IPS-20b (cell line): Measurements from ENCODE around the gene THUMPD3.

Source experiments
- H3K27ac ChIP-seq: one replicate; pipeline ENCODE4 v1.5.1; 2013; ENCODE audit warnings: low read length
- H3K27me3 ChIP-seq: 2 replicates; pipeline ENCODE4 v1.6.1; 2013; ENCODE audit warnings: mild to moderate bottlenecking, low read length, inconsistent platforms; ENCODE audit not compliant: insufficient read depth
- H3K36me3 ChIP-seq: 2 replicates; pipeline ENCODE4 v1.6.1; 2013; ENCODE audit warnings: low read depth, mild to moderate bottlenecking, inconsistent platforms, low read length, moderate library complexity; ENCODE audit not compliant: insufficient read depth
- H3K4me1 ChIP-seq: 2 replicates; pipeline ENCODE4 v1.6.1; 2013; ENCODE audit warnings: mild to moderate bottlenecking, control low read depth, inconsistent platforms, low read length, moderate library complexity; ENCODE audit not compliant: insufficient read depth
- H3K4me3 ChIP-seq: 2 replicates; pipeline ENCODE4 v1.5.1; 2013; ENCODE audit warnings: mild to moderate bottlenecking, low read length, inconsistent platforms
- H3K9ac ChIP-seq: 2 replicates; pipeline ENCODE4 v1.6.1; 2013; ENCODE audit warnings: low read depth, mild to moderate bottlenecking, inconsistent platforms, low read length, moderate library complexity
- H3K9me3 ChIP-seq: 2 replicates; pipeline ENCODE4 v1.6.1; 2013; ENCODE audit warnings: mild to moderate bottlenecking, low read depth, low read length, inconsistent platforms; ENCODE audit not compliant: insufficient read depth

Gene THUMPD3

GRCh38 chr3:9401986-9402385, 39.1 kb downstream of the THUMPD3 start:
- H3K4me3 ChIP-seq: peak overlapping the region; percentile 98
- no peaks in the 10 kb centered on the region for H3K36me3 ChIP-seq
- no peaks in the 10 kb centered on the region for H3K27me3 ChIP-seq
- H3K9ac ChIP-seq: peak overlapping the region; percentile 42; the same call in 1 of the 2 replicates
- peaks cover 51% of the 10 kb centered on the region for H3K4me1 ChIP-seq
- no peak overlapping the region for H3K27ac ChIP-seq
- H3K9me3 ChIP-seq: no peaks in the 10 kb centered on the region

- Histone ChIP-seq H3K27me3 (no peaks in the 10 kb centered on the region), H3K27ac (no peak overlapping the region), H3K4me1 (peaks cover 51% of the 10 kb centered on the region), H3K9me3 (no peaks in the 10 kb centered on the region), H3K9ac (peak overlapping the region; percentile 42; the same call in 1 of the 2 replicates), H3K36me3 (no peaks in the 10 kb centered on the region), H3K4me3 (peak overlapping the region; percentile 98)
Measured at GRCh38 chr3:9402410-9403228, 39.8 kb downstream of the THUMPD3 start.

- peaks cover 51% of the 10 kb centered on the region for H3K4me1 ChIP-seq
- H3K27ac ChIP-seq: peak overlapping the region; percentile 0
- H3K9me3 ChIP-seq: no peaks in the 10 kb centered on the region
- peak overlapping the region; percentile 42; the same call in 1 of the 2 replicates for H3K9ac ChIP-seq
- no peaks in the 10 kb centered on the region for H3K27me3 ChIP-seq
- no peaks in the 10 kb centered on the region for H3K36me3 ChIP-seq
- peak overlapping the region; percentile 98 for H3K4me3 ChIP-seq
Measured at GRCh38 chr3:9403463-9403862, 40.6 kb downstream of the THUMPD3 start.

- H3K4me1 ChIP-seq: peaks cover 51% of the 10 kb centered on the region
- no peaks in the 10 kb centered on the region for H3K36me3 ChIP-seq
- no peak overlapping the region for H3K27ac ChIP-seq
- no peaks in the 10 kb centered on the region for H3K9me3 ChIP-seq
- H3K27me3 ChIP-seq: no peaks in the 10 kb centered on the region
- H3K4me3 ChIP-seq: peak overlapping the region; percentile 28
- H3K9ac ChIP-seq: peak overlapping the region; percentile 42; the same call in 1 of the 2 replicates
Measured at GRCh38 chr3:9404680-9405079, 41.8 kb downstream of the THUMPD3 start.

GRCh38 chr3:9405756-9406155, 42.9 kb downstream of the THUMPD3 start:
- Histone ChIP-seq H3K27ac (no peak overlapping the region), H3K4me1 (peaks cover 54% of the 10 kb centered on the region), H3K9ac (no peak overlapping the region)

GRCh38 chr3:9406856-9407626, 44.2 kb downstream of the THUMPD3 start:
- Histone ChIP-seq H3K27ac (no peak overlapping the region), H3K9ac (no peak overlapping the region), H3K9me3 (no peaks in the 10 kb centered on the region), H3K36me3 (no peaks in the 10 kb centered on the region), H3K4me1 (peaks cover 41% of the 10 kb centered on the region), H3K4me3 (no peak overlapping the region), H3K27me3 (no peaks in the 10 kb centered on the region)

More at GRCh38 chr3:9405756-9406155, 42.9 kb downstream of the THUMPD3 start:
- no peak overlapping the region for H3K4me3 ChIP-seq
- H3K9me3 ChIP-seq: no peaks in the 10 kb centered on the region
- no peaks in the 10 kb centered on the region for H3K27me3 ChIP-seq
- H3K36me3 ChIP-seq: no peaks in the 10 kb centered on the region

GRCh38 chr3:9408061-9408460, 45.2 kb downstream of the THUMPD3 start:
- Histone ChIP-seq H3K27ac (no peak overlapping the region), H3K4me3 (no peak overlapping the region), H3K9me3 (no peaks in the 10 kb centered on the region), H3K27me3 (no peaks in the 10 kb centered on the region), H3K36me3 (no peaks in the 10 kb centered on the region), H3K9ac (no peak overlapping the region), H3K4me1 (peaks cover 35% of the 10 kb centered on the region)

- no peak overlapping the region for H3K9ac ChIP-seq
- no peak overlapping the region for H3K27ac ChIP-seq
- H3K27me3 ChIP-seq: no peaks in the 10 kb centered on the region
- no peaks in the 10 kb centered on the region for H3K36me3 ChIP-seq
- peaks cover 30% of the 10 kb centered on the region for H3K4me1 ChIP-seq
- no peaks in the 10 kb centered on the region for H3K9me3 ChIP-seq
- no peak overlapping the region for H3K4me3 ChIP-seq
Measured at GRCh38 chr3:9408546-9408945, 45.7 kb downstream of the THUMPD3 start.

- no peaks in the 10 kb centered on the region for H3K27me3 ChIP-seq
- H3K36me3 ChIP-seq: no peaks in the 10 kb centered on the region
- H3K27ac ChIP-seq: no peak overlapping the region
- H3K4me1 ChIP-seq: peaks cover 17% of the 10 kb centered on the region
- H3K9ac ChIP-seq: no peak overlapping the region
- no peak overlapping the region for H3K4me3 ChIP-seq
- H3K9me3 ChIP-seq: no peaks in the 10 kb centered on the region
Measured at GRCh38 chr3:9409981-9410854, 47.4 kb downstream of the THUMPD3 start.

GRCh38 chr3:9411302-9411701, 48.4 kb downstream of the THUMPD3 start:
- Histone ChIP-seq H3K36me3 (peaks cover 9% of the 10 kb centered on the region; the same call in 1 of the 2 replicates), H3K4me1 (peaks cover 9% of the 10 kb centered on the region; the same call in 1 of the 2 replicates), H3K27me3 (no peaks in the 10 kb centered on the region), H3K4me3 (no peak overlapping the region), H3K9ac (no peak overlapping the region), H3K9me3 (no peaks in the 10 kb centered on the region), H3K27ac (no peak overlapping the region)

GRCh38 chr3:9412293-9412692, 49.4 kb downstream of the THUMPD3 start:
- Histone ChIP-seq H3K36me3 (peaks cover 13% of the 10 kb centered on the region; the same call in 1 of the 2 replicates), H3K9ac (no peak overlapping the region)

More at GRCh38 chr3:9412293-9412692, 49.4 kb downstream of the THUMPD3 start:
- Histone ChIP-seq H3K27ac (no peak overlapping the region), H3K9me3 (no peaks in the 10 kb centered on the region), H3K27me3 (no peaks in the 10 kb centered on the region), H3K4me1 (peaks cover 9% of the 10 kb centered on the region; the same call in 1 of the 2 replicates), H3K4me3 (no peak overlapping the region)
